G401.6 (cell line): ENCODE data around the gene PRKN.

ENCODE experiments used
- FAIRE-seq: peaks from 2 replicates; lab custom pipeline; 2012; peaks lifted over from hg19 to GRCh38; lab: Jason Lieb, UNC

PRKN gene

GRCh38 chr6:161480421-161481155 is 1247.0 kb downstream of the PRKN start:
- no peak for FAIRE-seq

DNA sequence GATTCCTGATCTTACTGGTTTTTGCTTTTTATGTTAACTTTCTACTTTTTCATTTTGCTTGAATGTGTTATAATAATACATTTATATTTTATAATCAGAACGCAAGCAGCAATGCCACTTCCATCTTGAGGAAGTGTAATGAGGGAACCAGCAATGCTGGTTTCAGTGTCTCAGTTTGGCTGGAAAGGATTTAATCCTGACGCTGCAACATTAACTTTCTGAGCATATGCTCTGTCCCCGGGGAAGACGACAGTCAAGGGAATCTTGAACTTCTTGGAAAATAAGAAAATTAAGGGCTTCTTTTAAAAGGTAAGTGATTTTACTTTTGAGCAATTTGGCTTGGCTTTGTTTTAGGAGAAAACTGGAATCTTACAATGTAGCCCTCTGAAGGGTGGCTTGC is 1248.2 kb downstream of the PRKN start:
- no peak for FAIRE-seq

- FAIRE-seq = no peak
Observed at GRCh38 chr6:161477876-161478425, 1249.6 kb downstream of the PRKN start.

DNA sequence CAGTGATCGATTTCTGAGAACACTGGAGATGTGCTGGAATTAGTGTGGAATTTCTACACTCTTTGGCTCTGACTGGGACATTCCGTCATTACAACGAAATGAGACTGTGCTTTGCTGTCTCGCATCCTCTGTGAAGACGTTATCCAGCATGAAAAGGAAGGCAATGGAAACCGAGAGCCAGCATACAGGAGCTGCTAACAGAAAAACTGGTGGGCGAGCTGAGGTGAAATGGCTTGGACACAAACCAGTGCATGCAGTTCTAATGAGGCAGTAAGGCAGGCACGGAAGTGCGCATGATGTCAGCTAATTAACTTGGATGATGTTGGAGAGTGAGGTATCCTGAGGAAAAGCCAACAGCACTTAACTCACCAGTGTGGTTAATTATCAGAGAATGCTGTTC is 1250.9 kb downstream of the PRKN start:
- FAIRE-seq = no peak

- no peak for FAIRE-seq
Observed at GRCh38 chr6:161465403-161465802, 1262.2 kb downstream of the PRKN start.

DNA sequence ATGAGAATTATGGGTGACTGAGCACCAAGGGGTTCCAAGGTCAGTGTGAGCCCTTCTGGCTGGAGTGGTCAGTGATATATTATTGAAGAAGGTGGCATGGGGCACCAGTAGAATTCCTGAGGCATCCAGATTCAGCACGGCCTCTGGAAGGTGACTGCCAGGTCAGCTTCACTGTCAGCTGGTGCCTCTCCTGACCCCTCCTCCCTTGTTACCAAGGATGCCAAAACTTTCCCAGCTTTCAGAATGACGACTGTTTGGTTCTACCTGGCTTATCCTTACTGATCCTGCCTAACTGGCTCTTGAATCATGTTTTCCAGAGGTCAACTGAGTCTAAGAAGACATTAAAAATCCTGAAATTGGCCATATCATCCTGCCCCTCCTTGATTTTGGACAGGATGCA is 1264.5 kb downstream of the PRKN start:
- no peak for FAIRE-seq

DNA sequence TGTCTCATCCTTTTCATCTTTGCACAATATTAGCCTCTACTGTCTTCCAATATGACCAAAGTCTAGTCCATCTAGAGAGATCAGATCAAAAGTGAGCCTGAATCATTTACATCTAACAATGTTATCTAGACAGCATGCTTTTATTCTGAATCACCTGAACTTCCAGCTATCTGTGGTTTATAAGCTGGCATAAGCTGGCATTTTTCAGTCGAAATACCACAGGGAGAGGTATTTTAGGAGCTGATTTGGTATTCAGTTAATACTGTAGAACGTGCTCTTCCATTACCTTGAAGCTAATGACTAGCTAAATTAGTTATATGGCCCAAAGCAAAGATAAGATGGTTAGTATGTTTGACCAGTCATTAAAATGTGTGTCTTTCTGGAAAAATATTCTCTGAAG is 1265.4 kb downstream of the PRKN start:
- FAIRE-seq = no peak

DNA sequence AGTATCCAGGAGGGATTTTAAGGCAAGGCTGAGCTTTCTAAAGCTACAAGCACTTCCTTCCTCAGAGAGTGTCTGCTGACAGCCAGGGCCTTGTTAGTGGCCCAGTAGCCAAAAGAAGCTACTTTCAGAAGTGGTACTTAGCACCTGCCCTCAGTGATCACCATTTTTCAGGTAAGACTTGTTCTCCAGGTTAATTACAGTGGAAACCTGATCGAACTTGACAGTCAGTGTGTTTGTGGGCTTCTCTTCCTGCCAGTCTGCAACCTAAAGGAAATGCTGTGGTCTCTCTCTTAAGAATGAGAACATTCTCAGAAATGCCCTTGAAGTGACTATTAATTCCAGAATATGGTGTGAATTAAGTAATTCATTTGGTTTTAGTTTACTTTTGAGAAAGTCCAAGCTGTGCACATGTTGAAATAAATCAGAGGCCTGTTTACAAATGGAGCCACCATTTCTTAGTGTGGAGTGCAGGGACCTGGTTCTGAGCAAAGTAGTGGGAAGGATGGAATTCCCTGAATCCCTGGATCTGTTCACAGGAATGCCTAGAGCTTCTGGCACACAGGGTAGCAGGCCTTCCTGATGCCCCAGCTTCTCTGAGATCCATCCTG is 1268.5 kb downstream of the PRKN start:
- no peak for FAIRE-seq

DNA sequence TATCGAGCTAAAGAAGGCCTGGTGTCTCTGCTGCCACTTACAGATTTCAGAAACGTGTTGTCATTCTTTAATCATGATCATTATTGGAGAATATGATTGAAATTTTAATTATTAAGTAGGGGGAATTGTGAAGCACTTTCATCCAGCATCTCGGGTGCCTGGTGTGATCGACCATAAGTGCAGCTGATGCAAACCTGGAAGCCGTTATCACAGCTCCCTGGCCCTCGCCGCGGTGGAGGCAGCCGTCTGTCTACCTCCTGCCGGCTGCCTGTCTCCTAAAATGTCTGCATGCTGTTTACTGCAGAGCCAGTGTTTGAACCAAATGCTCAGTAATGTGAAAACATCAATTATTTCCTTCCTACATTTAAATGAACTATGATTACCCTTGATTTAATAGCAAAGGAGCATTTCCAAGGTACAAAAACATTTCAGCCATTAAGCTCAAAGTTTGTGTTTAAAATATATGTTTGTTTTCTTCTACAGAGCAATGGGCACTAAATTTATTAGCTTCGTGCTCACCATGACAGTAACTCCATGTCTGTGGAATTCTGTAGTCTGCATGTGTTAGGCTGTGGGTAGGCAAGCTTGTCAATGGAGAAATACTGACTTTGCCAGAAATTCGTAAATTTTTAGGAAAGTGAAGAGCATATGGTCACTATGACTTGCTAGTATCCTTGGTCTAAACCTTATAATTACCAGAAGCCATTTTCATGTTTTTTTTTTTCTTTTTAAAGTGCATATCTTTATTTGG is 1269.2 kb downstream of the PRKN start:
- FAIRE-seq = no peak

DNA sequence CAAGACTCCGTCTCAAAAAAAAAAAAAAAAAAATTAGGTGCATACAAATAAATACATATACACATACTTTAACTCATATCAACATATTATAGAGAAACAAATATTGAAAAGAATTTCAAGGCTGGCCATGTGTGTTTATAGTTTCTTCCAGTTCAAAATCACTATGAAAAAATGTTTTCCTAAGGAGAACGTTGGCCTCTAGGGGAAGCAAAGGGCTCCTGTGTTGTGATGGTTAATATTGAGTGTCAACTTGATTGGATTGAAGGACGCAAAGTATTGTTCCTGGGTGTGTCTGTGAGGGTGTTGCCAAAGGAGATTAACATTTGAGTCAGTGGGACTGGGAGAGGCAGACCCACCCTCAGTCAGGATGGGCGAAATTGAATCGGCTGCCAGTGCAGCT is 1271.7 kb downstream of the PRKN start:
- no peak for FAIRE-seq

DNA sequence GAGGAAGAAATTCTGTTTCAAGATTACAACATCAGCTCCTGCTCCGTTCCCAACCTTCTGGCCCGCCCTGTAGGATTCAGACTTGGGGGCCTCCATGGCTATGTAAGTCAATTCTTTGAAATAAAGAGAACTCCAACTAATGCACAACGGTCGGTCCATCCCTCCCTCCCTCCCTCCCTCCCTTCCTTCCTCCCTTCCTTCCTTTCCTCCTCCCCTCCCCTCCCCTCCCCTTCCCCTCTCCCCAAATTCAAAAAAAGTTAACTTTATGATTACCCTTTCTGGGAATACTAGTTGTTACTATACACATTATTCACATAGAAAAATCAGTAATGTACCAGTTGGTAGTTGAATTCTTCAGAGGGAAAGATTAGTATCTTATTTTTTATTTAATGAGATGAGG is 1274.0 kb downstream of the PRKN start:
- no peak for FAIRE-seq

- no peak for FAIRE-seq
Observed at GRCh38 chr6:161452241-161452640, 1275.3 kb downstream of the PRKN start.

DNA sequence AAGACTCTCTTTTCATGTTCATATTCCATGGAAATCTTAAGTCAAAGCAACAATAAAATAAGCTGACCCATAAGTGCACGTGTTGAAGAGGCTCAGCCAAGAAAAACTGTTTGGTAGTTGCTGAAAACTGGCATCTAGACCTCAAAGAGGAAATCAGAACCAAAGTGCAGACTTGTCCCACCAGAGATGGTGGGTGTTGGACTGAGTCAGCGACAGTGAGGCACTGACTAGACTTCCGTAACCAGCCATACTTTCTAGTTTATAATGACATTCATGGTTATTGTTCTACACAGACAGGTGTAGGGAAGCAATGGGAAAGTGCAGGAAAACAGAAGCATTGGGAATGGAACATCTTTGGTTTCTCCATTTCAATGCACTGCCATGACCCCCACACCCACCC is 1278.0 kb downstream of the PRKN start:
- FAIRE-seq = no peak

- no peak for FAIRE-seq
Observed at GRCh38 chr6:161446949-161447348, 1280.6 kb downstream of the PRKN start.

GRCh38 chr6:161446296-161446925 is 1281.2 kb downstream of the PRKN start:
- FAIRE-seq = no peak

DNA sequence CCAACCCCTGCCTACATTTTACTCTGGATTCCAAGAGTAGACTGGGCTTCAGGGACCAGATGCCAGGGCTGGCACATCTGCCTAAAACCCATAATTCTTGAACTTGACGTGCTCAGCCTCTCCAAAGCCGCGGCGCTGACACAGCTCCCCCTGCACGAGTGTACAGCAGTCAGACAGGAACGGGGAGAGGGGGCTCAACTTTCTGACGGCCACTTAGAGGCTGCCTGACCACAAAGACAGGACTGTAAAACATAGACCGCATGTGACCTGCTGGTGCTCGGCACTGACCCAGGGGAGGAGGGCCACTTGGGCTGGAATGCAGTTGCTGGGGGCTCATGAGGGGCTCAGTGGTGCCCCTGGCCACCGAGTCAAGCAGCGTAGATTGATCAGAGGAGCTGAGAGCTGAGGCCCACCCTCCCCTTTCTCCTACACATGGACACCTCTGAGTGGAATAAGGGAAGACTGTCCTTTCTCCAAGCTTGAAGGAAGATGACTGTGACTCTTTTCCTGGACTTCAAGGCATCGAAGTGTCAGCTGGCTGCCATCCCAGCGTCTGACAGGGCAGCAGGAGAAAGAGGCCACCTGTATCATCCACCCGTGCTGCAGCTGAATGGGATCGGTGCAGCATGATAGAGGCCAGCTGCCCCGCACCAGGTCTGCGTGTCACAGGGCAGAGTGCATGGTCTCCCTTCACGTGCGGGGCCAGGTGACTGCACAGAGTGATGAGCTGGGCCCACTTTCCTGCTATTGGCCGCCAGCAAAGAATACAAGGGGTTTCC is 1282.4 kb downstream of the PRKN start:
- FAIRE-seq = no peak

DNA sequence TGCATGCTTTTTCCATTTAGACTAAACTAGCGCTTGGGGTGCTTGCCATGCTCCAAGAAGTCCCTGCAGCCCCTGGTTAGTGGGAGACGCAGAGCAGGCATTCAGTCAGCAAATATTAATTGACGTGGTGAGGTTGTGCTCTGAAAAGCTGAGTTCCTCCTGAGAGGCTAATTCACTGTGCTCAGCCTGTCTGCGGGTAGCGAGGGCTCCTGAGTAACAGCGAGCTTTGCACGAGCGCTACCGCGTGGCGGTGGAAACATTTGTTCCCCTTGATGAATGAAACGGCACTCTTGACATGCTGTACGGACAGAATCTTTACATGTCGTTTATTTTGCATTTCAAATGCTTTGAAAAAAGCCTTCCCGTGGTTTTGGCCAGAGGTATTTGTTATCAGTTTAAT is 1283.1 kb downstream of the PRKN start:
- no peak for FAIRE-seq

DNA sequence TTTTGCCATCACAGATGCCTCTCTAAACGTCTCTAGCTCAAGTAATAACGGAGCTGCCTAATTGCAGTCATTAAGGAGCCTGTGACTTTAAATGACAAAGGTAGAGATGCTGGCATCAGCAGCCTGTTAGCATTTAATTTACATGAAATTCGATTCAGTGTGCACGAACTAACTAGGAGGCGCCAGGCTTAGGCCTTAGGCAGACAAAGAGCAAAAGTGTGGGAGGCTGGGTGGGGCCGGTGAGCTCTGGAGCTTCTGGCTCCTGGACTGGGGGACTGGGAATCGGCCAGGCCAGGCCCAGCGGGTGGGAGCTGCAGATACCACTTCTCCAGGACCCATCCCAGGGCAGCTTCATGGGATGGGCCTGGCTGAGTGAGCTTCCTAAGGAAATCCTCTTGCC is 1283.7 kb downstream of the PRKN start:
- FAIRE-seq = no peak

DNA sequence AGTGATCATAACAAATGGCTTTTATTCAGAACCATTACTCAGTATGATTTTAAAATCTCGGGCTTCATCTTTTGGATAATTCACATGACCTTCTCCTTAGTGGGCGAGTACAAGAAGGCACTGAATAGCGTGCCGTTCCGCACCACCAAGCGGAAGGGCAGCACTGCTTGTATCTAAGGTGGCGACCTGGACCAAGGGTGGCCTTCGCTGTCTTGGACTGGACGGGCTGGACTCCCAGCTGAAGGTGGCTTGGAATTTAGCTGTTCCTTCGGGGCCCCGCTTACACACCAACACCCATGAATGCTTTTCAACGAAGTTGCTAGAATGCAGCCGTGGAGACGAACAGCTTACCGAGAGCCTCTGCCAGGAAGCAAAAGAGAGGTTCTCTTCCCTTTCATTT is 1285.1 kb downstream of the PRKN start:
- FAIRE-seq = no peak

DNA sequence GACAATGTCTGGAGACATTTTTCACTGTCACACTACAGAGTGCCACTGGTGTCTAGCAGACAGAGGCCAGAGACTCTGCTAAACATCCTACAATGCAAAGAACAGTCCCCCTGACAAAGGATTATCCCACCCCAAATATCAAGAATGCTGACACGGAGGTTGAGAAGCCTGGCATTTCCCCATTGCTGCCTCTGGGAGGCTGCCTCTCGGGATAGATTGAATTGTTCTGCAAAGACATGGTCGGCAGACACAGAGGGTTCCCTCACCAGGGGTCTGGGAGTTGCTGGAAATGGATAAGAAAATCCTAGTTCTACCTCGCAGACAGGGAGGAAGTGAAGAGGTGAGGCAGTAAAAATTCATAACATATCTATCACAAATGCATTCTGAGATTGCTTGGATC is 1287.3 kb downstream of the PRKN start:
- FAIRE-seq = no peak

DNA sequence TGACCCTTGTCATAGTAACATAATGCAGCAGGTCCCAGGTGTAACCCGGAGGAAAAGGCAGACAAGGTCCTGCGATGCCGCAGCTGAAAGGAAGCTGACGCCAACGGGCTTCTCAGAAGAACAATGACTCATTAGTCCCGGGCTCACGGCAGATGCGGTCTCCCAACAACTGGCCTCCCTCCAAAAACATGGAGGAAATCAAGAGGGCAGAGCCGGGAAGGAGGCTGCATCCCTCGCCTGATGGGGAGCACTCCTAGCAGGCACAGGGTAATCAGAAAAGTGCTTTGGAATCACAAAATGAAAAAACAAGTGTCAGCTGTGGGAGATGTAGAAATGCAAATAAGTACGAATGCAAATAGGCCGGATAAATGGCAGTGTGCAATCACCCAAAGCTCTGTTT is 1288.5 kb downstream of the PRKN start:
- no peak for FAIRE-seq

DNA sequence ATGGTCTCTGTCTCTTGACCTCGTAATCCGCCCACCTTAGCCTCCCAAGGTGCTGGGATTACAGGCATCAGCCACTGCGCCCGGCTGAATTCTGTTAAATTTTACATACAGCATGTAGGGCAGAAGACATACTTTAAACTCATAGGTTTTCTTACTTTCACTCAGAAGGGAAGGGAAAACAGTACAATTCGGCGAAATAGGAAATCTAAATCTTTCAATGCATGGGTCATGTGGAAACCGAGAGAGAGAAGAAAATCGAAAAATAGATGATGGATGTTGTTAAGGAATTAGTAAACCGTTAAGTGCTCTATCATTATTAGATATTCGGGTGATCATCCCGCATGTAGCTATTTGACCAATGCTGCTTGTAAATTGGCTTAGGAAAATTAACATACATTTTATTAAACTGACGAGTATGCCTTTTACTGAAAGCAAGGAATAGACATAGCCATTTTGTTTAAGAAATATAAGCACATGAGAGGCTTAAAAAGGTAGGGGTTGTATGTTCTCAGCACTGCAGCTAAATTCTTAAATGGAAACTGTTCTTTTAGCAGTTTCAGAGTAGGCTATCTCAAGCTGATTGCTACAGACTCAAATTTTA is 1289.0 kb downstream of the PRKN start:
- FAIRE-seq = no peak
